Stomach (tissue), 4 donors: ENCODE measurements around the gene ARHGAP26.

ENCODE experiments used
- CTCF ChIP-seq, 7 experiments: fragments of 450-650 bp in 4 of 7; fragments of 200-600 bp in 3 of 7; sonication (generic) in 3 of 7; IDR thresholded peaks; one replicate each; pipeline ENCODE4 v1.5.1; 2016 to 2019; ENCODE audit warnings: antibody characterized with exemption in 7 of 7, control low read depth in 2 of 7, mild to moderate bottlenecking in 1 of 7
- POLR2A ChIP-seq, 4 donors: fragments of 450-650 bp; IDR thresholded peaks; one replicate each; pipeline ENCODE4 v1.6.1; 2016; ENCODE audit warnings: antibody characterized with exemption in 4 of 4, control low read depth in 2 of 4, mild to moderate bottlenecking in 1 of 4, moderate library complexity in 1 of 4

- TF ChIP-seq POLR2A (IDR thresholded peaks at IDR 0.05) (no peak), CTCF (IDR thresholded peaks at IDR 0.05) (no peak)
These were observed 135.2 kb downstream of the ARHGAP26 start for GRCh38 chr5:142905348-142905747.
